ENCODE results near the gene APC. TPM values are rescaled to one million over a fixed set of nuclear protein-coding genes. Genes with fewer than 3 reads are reported as not detected.

APC gene
- total RNA-seq, 1 experiment from 2014 or later, result 33.7 TPM

DNA sequence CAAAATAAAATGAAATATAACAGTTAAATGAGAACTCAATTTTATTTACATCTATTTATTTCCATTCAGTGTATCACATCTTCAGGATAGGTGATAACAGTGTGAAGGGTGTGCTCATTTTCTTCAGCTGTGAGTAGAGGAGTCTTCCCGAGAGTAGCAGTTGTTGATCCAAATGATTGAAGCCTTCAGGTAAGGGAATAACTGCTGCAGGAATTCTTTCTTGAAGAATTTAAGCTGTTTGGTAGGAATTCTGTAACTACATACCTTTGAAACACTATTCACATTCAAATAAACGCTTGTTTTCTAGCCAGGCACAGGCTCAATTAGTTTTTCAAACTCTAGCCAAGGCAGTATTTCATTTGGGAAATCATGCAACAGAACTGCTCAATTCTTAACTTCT lies 138.7 kb downstream of the APC start:
- intact Hi-C loops (cut with micrococcal nuclease; ENCODE audit: unreplicated experiment), result no loop called here
- ChIA-PET POLR2A (interaction anchor here (0.6 kb wide), 1 partner anchor 45 kb away, joined by 3 read pairs; no protein-coding TSS in a partner anchor), CTCF (no interaction called here)
- H3K27me3 ChIP-seq (ENCODE audit: control insufficient read depth, insufficient read depth, low read length), result no peaks in the 10 kb centered on the region
- no peak overlapping the region for H3K4me3 ChIP-seq (ENCODE audit: low read depth in 2 of 2, low read length in 2 of 2)
- no peaks in the 10 kb centered on the region for H3K9me3 ChIP-seq (ENCODE audit: control insufficient read depth, insufficient read depth, low read depth, low read length)
- no peak for DNase-seq (ENCODE audit: low read depth, low spot score)
- H3K27ac ChIP-seq (ENCODE audit: low read length), result no peak overlapping the region
- H3K36me3 ChIP-seq (ENCODE audit: control insufficient read depth, insufficient read depth, low read length), result peaks cover 4% of the 10 kb centered on the region; the same call in 1 of the 2 replicates
- TF ChIP-seq, protein P1, sequence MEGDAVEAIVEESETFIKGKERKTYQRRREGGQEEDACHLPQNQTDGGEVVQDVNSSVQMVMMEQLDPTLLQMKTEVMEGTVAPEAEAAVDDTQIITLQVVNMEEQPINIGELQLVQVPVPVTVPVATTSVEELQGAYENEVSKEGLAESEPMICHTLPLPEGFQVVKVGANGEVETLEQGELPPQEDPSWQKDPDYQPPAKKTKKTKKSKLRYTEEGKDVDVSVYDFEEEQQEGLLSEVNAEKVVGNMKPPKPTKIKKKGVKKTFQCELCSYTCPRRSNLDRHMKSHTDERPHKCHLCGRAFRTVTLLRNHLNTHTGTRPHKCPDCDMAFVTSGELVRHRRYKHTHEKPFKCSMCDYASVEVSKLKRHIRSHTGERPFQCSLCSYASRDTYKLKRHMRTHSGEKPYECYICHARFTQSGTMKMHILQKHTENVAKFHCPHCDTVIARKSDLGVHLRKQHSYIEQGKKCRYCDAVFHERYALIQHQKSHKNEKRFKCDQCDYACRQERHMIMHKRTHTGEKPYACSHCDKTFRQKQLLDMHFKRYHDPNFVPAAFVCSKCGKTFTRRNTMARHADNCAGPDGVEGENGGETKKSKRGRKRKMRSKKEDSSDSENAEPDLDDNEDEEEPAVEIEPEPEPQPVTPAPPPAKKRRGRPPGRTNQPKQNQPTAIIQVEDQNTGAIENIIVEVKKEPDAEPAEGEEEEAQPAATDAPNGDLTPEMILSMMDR (IDR thresholded peaks at IDR 0.05), result no peak
- TF ChIP-seq TCF7L2 (IDR thresholded peaks at IDR 0.05; ENCODE audit: low read depth, low read length), result no peak
- TF ChIP-seq, protein P2, sequence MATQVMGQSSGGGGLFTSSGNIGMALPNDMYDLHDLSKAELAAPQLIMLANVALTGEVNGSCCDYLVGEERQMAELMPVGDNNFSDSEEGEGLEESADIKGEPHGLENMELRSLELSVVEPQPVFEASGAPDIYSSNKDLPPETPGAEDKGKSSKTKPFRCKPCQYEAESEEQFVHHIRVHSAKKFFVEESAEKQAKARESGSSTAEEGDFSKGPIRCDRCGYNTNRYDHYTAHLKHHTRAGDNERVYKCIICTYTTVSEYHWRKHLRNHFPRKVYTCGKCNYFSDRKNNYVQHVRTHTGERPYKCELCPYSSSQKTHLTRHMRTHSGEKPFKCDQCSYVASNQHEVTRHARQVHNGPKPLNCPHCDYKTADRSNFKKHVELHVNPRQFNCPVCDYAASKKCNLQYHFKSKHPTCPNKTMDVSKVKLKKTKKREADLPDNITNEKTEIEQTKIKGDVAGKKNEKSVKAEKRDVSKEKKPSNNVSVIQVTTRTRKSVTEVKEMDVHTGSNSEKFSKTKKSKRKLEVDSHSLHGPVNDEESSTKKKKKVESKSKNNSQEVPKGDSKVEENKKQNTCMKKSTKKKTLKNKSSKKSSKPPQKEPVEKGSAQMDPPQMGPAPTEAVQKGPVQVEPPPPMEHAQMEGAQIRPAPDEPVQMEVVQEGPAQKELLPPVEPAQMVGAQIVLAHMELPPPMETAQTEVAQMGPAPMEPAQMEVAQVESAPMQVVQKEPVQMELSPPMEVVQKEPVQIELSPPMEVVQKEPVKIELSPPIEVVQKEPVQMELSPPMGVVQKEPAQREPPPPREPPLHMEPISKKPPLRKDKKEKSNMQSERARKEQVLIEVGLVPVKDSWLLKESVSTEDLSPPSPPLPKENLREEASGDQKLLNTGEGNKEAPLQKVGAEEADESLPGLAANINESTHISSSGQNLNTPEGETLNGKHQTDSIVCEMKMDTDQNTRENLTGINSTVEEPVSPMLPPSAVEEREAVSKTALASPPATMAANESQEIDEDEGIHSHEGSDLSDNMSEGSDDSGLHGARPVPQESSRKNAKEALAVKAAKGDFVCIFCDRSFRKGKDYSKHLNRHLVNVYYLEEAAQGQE (IDR thresholded peaks at IDR 0.05; ENCODE audit: insufficient read depth in 1 of 2, low read depth in 2 of 2, low read length in 1 of 2), result no peak
- TF ChIP-seq SIN3A (IDR thresholded peaks at IDR 0.05; ENCODE audit: borderline replicate concordance, insufficient read depth, low read depth, low read length), result no peak
- no peak for TF ChIP-seq POLR2AphosphoS5 (IDR thresholded peaks at IDR 0.05; ENCODE audit: low read depth, low read length)
- in situ Hi-C loops (cut with HindIII; ENCODE audit: low pct_unique_long_range_greater_than_20kb, low sequenced_read_pairs), result no loop called here
- peaks cover 10% of the 10 kb centered on the region for H3K4me1 ChIP-seq (ENCODE audit: control insufficient read depth, insufficient read depth, low read length)
- ATAC-seq, result no peak
- TSS peak; percentile 15 for BruUV-seq (replicated peaks)

DNA sequence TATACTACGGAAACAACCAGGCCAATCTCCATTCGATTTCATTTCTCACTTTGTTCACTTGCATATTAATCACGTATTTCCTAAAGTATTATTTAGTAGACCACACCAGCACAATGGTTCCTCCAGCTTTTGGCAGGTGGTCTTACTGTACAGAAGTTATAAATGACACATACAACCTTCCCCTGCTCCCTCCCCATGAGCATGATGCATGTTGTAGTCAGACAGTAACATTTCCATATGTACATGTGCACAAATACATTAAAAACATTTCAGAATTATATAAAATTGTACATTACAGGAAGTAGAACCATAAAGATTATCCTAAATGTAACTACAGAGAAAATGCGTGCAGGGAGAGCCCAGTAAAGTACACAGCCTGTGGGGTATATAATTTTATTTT lies 140.4 kb downstream of the APC start:
- in situ Hi-C loops (cut with HindIII; ENCODE audit: low pct_unique_long_range_greater_than_20kb, low sequenced_read_pairs), result no loop called here
- ATAC-seq (no peak), DNase-seq (ENCODE audit: low read depth, low spot score) (no peak)
- CTCF ChIA-PET, result no interaction called here
- H3K27me3 ChIP-seq (ENCODE audit: control insufficient read depth, insufficient read depth, low read length), result no peaks in the 10 kb centered on the region
- no peaks in the 10 kb centered on the region for H3K9me3 ChIP-seq (ENCODE audit: control insufficient read depth, insufficient read depth, low read depth, low read length)
- TF ChIP-seq, protein P2 (IDR thresholded peaks at IDR 0.05; ENCODE audit: insufficient read depth in 1 of 2, low read depth in 2 of 2, low read length in 1 of 2), result no peak
- TF ChIP-seq POLR2AphosphoS5 (IDR thresholded peaks at IDR 0.05; ENCODE audit: low read depth, low read length) (no peak), SIN3A (IDR thresholded peaks at IDR 0.05; ENCODE audit: borderline replicate concordance, insufficient read depth, low read depth, low read length) (no peak)
- peaks cover 7% of the 10 kb centered on the region for H3K36me3 ChIP-seq (ENCODE audit: control insufficient read depth, insufficient read depth, low read length)
- H3K27ac ChIP-seq (ENCODE audit: low read length), result no peak overlapping the region
- intact Hi-C loops (cut with micrococcal nuclease; ENCODE audit: unreplicated experiment), result no loop called here
- H3K4me3 ChIP-seq (ENCODE audit: low read depth in 2 of 2, low read length in 2 of 2), result no peak overlapping the region
- POLR2A ChIA-PET, result no interaction called here
- no TSS peak for BruUV-seq (replicated peaks)
- H3K4me1 ChIP-seq (ENCODE audit: control insufficient read depth, insufficient read depth, low read length), result peaks cover 10% of the 10 kb centered on the region
